PC-3 (cell line): ENCODE results near the gene CHGA.

Source experiments
- EZH2phosphoT487 ChIP-seq: fragments of 300-600 bp; sonication (generic); IDR thresholded peaks from 2 replicates; pipeline ENCODE4 v1.6.1; 2018; ENCODE audit warnings: mild to moderate bottlenecking, antibody characterized with exemption, low read length, borderline replicate concordance
- TF ChIP-seq, protein P1 (sequence below): fragments of 300-600 bp; sonication (generic); conservative IDR thresholded peaks from 2 replicates; pipeline ENCODE4 v1.5.1; 2017; ENCODE audit warnings: antibody characterized with exemption, low read depth, mild to moderate bottlenecking, low read length

DNA sequence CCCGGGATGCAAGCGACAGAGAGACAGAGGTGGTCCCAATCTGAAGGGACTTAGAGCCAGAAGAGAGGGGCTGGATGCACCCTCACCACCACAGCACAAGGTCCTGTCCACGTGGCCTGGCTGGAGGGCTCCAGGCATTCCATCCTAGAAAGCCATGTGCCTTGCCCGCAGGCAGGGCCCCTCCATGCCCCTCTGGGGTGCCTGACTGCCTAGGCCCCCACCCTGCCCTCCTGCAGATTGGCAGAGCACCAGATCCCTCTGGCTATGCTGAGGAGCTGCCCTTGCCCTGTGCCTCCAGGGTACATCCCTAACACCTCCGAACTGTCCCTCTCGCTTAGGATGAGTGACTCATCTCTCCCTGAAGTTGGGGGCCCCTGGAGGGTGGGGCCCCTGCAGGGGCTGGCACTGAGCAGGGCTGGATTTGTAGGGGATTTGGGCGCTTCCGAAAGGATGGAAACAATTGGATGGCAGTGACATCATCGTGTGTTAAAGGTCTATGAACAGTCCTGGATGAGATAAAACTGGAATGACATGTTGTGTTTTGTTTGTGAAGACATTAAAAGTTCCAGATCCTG lies 50.9 kb downstream of the CHGA start:
- TF ChIP-seq, protein P1, sequence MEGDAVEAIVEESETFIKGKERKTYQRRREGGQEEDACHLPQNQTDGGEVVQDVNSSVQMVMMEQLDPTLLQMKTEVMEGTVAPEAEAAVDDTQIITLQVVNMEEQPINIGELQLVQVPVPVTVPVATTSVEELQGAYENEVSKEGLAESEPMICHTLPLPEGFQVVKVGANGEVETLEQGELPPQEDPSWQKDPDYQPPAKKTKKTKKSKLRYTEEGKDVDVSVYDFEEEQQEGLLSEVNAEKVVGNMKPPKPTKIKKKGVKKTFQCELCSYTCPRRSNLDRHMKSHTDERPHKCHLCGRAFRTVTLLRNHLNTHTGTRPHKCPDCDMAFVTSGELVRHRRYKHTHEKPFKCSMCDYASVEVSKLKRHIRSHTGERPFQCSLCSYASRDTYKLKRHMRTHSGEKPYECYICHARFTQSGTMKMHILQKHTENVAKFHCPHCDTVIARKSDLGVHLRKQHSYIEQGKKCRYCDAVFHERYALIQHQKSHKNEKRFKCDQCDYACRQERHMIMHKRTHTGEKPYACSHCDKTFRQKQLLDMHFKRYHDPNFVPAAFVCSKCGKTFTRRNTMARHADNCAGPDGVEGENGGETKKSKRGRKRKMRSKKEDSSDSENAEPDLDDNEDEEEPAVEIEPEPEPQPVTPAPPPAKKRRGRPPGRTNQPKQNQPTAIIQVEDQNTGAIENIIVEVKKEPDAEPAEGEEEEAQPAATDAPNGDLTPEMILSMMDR: no peak
- TF ChIP-seq EZH2phosphoT487: no peak
